ENCODE results near the gene RHOT1. TPM values are rescaled to one million over a fixed set of nuclear protein-coding genes. Genes with fewer than 3 reads are reported as not detected.

Gene RHOT1
- total RNA-seq, 1 donor from 2014 or later: 34.6 TPM

DNA sequence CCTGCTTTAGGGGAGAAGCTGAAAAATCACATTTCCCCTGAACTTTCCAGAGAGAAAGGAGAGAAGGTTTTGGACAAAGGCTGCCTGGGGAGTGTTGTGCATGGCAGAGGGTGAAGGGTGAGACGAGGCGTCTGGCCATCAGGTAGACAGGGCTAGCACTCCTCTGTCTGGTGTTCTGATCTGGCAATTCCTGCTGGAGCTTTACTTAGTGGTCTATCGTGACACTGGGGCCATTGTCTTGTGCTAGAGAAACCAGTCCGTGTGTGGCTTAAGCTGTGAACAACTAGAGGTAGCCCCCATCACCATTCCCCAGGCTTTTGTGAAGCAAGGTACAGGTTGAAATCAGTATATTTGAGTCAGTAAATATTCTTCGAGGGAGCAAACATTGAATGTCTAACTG, 131.8 kb downstream of the RHOT1 start:
- no peaks in the 10 kb centered on the region for H3K4me1 Mint-ChIP-seq
- no peaks in the 10 kb centered on the region for H3K9me3 Mint-ChIP-seq
- TF ChIP-seq, protein P1, sequence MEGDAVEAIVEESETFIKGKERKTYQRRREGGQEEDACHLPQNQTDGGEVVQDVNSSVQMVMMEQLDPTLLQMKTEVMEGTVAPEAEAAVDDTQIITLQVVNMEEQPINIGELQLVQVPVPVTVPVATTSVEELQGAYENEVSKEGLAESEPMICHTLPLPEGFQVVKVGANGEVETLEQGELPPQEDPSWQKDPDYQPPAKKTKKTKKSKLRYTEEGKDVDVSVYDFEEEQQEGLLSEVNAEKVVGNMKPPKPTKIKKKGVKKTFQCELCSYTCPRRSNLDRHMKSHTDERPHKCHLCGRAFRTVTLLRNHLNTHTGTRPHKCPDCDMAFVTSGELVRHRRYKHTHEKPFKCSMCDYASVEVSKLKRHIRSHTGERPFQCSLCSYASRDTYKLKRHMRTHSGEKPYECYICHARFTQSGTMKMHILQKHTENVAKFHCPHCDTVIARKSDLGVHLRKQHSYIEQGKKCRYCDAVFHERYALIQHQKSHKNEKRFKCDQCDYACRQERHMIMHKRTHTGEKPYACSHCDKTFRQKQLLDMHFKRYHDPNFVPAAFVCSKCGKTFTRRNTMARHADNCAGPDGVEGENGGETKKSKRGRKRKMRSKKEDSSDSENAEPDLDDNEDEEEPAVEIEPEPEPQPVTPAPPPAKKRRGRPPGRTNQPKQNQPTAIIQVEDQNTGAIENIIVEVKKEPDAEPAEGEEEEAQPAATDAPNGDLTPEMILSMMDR (IDR thresholded peaks at IDR 0.05; ENCODE audit: unreplicated experiment): no peak
- H3K27me3 Mint-ChIP-seq (ENCODE audit: low read depth): peaks cover 65% of the 10 kb centered on the region
- H3K4me3 Mint-ChIP-seq: no peak overlapping the region
- no peak for DNase-seq (ENCODE audit: low spot score in 2 of 2, unreplicated experiment in 2 of 2)
- no peak overlapping the region for H3K27ac Mint-ChIP-seq
- H3K36me3 Mint-ChIP-seq: no peaks in the 10 kb centered on the region

DNA sequence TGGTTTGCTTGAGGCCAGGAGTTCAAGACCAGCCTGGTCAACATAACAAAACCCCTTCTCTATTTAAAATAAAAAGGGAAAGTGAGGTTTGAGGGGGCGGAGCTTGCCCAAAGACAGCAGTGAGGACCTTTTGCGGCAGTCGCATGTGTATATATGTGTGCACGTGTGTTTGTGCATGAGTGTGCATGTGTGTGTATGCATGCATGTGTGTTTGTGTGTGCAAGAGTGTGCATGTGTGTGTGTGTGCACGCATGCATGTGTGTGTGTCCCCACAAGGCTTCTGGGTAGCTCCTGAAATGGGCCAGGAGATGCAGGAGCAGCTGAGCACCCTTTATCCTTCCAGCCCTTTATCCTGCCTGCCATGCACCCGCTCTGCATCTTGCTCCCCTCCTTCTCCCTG, 132.3 kb downstream of the RHOT1 start:
- no peak overlapping the region for H3K27ac Mint-ChIP-seq
- H3K36me3 Mint-ChIP-seq: no peaks in the 10 kb centered on the region
- H3K9me3 Mint-ChIP-seq: no peaks in the 10 kb centered on the region
- peaks cover 65% of the 10 kb centered on the region for H3K27me3 Mint-ChIP-seq (ENCODE audit: low read depth)
- TF ChIP-seq, protein P1 (IDR thresholded peaks at IDR 0.05; ENCODE audit: unreplicated experiment): no peak
- no peaks in the 10 kb centered on the region for H3K4me1 Mint-ChIP-seq
- DNase-seq (ENCODE audit: low spot score in 2 of 2, unreplicated experiment in 2 of 2): no peak
- H3K4me3 Mint-ChIP-seq: no peak overlapping the region

Other genes starting within 250 kb of the RHOT1 start
- gene UTP6, start 240.8 kb upstream of the RHOT1 start, total RNA-seq: 70.9 to 76.0 TPM (median 72.4 TPM) in 3 replicates
- 27.8 to 30.3 TPM (median 29.5 TPM) in 3 replicates for gene SUZ12, start 205.5 kb upstream of the RHOT1 start, total RNA-seq
- gene LRRC37B, start 135.1 kb upstream of the RHOT1 start, total RNA-seq: 27.5 to 33.2 TPM (median 31.4 TPM) in 3 replicates
- 1.1 to 1.2 TPM (median 1.2 TPM) in 3 replicates for gene RHBDL3, start 123.3 kb downstream of the RHOT1 start, total RNA-seq
- 31.4 to 34.3 TPM (median 32.1 TPM) in 3 replicates for gene C17orf75, start 199.7 kb downstream of the RHOT1 start, total RNA-seq
- 221 to 240 TPM (median 231 TPM) in 3 replicates for gene ZNF207, start 207.7 kb downstream of the RHOT1 start, total RNA-seq

Measured in mesothelial cell of epicardium (in vitro differentiated cells).